Choroid plexus epithelial cell (primary cell): ENCODE data around the gene CCT6A.
"Not testable (repeated sequence)": the region's sequence is repeated elsewhere in the genome, so short reads cannot be mapped to it uniquely, and the experiment has no call there.

Experiments used
- DNase-seq: peaks from one replicate; pipeline ENCODE4 v3.0.0-alpha.2; 2010; ENCODE audit warnings: low read depth
- H3K4me3 ChIP-seq: 2 replicates; pipeline ENCODE4 v1.5.1; 2011; ENCODE audit warnings: low read depth, mild to moderate bottlenecking, control low read depth, low read length, moderate library complexity
- TF ChIP-seq, protein P1 (sequence below): conservative IDR thresholded peaks from 2 replicates; pipeline ENCODE4 v1.5.1; 2011; ENCODE audit warnings: low read depth, mild to moderate bottlenecking, control low read depth, inconsistent platforms, low read length, moderate library complexity

CCT6A gene, protein sequence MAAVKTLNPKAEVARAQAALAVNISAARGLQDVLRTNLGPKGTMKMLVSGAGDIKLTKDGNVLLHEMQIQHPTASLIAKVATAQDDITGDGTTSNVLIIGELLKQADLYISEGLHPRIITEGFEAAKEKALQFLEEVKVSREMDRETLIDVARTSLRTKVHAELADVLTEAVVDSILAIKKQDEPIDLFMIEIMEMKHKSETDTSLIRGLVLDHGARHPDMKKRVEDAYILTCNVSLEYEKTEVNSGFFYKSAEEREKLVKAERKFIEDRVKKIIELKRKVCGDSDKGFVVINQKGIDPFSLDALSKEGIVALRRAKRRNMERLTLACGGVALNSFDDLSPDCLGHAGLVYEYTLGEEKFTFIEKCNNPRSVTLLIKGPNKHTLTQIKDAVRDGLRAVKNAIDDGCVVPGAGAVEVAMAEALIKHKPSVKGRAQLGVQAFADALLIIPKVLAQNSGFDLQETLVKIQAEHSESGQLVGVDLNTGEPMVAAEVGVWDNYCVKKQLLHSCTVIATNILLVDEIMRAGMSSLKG

DNA sequence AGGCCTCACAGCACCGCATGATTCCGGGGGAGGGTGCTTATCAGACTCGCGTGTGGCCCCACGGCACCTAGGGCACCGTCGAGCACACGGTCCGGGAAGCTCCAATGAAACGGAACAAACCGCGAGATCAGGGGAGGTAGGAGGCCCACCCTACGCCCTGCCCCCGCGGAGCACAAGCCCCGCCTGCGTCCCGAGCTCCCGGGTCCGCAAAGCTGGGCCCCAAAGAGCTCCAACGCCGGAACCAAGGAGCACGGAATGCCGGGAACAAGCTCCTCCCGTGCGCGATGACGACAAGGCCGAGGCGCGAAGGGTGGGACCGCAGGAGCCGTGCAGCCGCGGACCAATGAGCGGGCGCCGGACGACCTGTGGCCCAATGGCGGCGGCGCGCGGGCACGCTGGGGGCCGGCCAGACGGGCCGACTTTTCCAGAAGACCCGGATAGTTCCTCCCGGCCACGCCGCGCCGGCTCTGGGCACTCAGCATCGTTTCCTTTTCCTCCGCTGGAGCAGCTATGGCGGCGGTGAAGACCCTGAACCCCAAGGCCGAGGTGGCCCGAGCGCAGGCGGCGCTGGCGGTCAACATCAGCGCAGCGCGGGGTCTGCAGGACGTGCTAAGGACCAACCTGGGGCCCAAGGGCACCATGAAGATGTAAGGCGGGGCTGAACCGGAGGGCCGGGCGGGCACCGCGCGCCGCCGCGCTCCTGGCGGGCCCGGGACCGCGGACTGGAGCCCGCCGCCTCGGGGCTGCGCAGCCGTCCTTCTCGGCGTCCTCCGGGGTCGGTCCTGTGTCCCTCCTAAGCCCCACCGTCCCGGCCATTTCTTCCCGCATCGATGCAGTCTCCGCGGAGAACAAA lies at the start of gene CCT6A, which contains the start of gene PSPH:
Gene CCT6A, plus strand, starts transcription at position 427 of the 853 bp plus-strand sequence. Its CDS starts 84 bp downstream, at position 511.
Gene PSPH, minus strand, starts transcription at position 106 of the 853 bp plus-strand sequence. CDS start 30,232 bp downstream, outside the sequence.
- DNase-seq = peak; percentile 99
- peak within 1 kb of the TSS; percentile 97 for H3K4me3 ChIP-seq
- TF ChIP-seq, protein P1, sequence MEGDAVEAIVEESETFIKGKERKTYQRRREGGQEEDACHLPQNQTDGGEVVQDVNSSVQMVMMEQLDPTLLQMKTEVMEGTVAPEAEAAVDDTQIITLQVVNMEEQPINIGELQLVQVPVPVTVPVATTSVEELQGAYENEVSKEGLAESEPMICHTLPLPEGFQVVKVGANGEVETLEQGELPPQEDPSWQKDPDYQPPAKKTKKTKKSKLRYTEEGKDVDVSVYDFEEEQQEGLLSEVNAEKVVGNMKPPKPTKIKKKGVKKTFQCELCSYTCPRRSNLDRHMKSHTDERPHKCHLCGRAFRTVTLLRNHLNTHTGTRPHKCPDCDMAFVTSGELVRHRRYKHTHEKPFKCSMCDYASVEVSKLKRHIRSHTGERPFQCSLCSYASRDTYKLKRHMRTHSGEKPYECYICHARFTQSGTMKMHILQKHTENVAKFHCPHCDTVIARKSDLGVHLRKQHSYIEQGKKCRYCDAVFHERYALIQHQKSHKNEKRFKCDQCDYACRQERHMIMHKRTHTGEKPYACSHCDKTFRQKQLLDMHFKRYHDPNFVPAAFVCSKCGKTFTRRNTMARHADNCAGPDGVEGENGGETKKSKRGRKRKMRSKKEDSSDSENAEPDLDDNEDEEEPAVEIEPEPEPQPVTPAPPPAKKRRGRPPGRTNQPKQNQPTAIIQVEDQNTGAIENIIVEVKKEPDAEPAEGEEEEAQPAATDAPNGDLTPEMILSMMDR = no peak

DNA sequence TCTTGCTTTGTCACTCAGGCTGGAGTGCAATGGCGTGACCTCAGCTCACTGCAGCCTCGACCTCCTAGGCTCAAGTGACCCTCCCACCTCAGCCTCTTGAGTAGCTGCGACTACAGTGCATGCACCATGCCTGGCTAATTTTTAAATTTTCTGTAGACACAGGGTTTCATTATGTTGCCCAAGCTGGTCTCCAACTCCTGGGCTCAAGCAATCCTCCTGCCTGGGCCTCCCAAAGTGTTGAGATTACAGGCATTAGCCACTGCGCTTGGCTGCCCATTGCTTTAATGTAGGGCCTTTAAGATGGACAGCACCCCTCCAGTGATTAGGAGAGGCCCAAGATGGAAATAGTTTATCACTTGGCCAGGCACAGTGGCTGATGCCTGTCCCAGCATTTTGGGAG lies 47.8 kb upstream of the CCT6A start:
- TF ChIP-seq, protein P1 = no peak
- no peak for DNase-seq
- no peak overlapping the region for H3K4me3 ChIP-seq

DNA sequence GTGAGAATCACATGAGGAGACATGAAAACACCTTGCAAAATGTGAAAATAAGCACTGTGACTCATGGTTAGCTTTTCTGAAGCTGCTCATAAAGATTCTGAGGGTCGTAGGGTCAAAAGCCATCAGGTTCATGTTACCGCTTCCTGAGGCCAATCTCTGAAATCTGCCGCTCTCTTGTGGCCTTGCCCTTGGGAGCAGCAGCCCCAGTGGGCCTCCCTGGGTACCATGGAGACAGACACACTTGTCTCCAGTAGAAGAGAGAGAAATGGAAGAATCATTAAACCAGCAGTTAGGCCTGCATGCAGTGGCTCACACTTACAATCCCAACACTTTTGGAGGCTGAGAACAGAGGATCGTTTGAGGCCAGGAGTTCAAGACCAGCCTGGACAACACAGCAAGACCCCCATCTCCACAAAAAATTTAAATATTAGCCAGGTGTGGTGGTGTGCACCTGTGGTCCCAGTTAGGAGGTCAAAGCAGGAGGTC lies 44.4 kb upstream of the CCT6A start:
- H3K4me3 ChIP-seq = no peak overlapping the region
- TF ChIP-seq, protein P1 = no peak
- DNase-seq = peak; percentile 25

DNA sequence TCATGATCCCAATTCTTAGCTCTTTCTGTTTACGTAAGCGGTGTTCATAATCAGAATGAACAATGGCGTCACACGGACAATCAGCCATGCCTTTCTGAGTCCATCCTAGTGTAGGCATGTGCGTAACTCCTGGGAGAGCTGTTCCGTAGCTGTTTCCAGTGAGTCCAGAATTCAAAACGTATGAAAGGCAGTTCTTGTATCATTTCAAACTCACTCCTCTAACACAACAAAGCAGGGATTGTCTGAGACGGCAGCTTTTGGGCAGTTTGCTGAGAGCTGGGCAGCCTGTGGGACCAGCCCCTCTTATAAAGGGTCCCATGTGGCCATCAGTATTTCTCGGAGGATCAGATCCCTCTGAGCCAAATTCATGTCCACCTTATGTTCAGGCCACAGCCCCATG lies 43.7 kb upstream of the CCT6A start:
- TF ChIP-seq, protein P1 = no peak
- H3K4me3 ChIP-seq = no peak overlapping the region
- no peak for DNase-seq

DNA sequence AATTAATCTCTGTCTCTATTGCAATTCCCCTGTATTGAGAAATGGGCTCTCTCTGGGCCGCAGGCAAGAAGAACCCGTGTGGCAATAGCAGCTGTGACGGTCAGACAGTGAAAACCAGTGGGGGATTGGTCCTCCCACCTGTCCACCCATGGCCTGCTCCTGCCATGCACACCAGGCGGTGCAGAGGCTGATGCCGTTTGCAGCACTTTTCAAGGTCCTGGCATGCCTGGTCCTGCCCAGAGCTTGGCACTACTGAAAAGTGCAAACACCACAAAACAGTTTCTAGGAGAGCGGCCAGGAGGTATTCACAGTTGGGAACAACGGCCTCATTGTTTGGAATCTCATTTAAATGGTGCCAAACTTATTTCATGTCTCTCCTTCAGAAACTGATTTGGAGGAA lies 41.9 kb upstream of the CCT6A start:
- no peak overlapping the region for H3K4me3 ChIP-seq
- DNase-seq = no peak
- TF ChIP-seq, protein P1 = no peak

DNA sequence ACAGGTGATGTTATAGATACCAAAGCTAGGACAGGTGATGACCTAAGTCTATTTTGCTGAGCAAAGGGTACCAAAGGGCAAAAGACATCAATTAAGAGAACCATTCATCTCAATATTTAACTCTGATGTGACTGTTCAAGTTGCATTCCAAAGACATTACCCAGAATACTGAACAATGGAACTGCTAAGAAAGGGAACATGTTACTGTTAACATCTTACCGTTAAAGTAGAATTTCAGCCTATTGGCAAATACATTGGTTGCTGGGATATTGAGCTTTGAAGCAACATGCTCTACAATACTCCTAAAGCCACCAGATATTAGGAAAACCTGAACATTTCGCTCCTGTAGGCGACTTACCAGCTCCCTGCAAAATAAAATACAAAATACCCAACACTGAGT lies 34.5 kb upstream of the CCT6A start:
- H3K4me3 ChIP-seq, DNase-seq: not testable (repeated sequence)

DNA sequence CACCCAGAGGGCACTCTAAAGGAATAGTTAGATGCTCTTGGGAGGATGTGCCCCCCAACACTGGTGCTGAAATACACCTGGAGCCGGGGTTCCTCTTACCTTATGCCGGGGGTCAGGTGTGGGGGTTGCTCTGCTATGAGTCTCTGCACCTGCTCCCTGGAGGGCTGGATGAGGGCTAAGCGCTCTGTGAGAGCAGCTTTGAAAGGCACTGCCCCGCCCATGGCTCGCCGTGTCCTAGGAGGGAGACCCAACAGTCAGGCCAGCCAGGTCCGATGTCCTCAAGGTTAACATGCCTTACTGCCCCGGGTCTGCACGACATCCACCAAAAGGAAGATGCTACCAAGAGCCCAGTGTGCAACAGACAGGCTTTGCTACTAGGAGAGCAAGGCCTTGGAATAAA lies 32.1 kb upstream of the CCT6A start:
- TF ChIP-seq, protein P1 = no peak
- no peak for DNase-seq

More for the DNA sequence above, 32.1 kb upstream of the CCT6A start:
- no peak overlapping the region for H3K4me3 ChIP-seq
